ENCODE measurements around the gene NEU4. TPM values are rescaled to one million over a fixed set of nuclear protein-coding genes. Genes with fewer than 3 reads are reported as not detected.
A peak's percentile ranks its signal among the peaks of the same experiment; 100 is the strongest.

Gene NEU4
- total RNA-seq, 1 donor from 2014 or later = 0.09 TPM

GRCh38 chr2:241802421-241803318, 6.3 kb upstream of the NEU4 start:
- no peaks in the 10 kb centered on the region for H3K9me3 Mint-ChIP-seq (ENCODE audit: unreplicated experiment)
- H3K36me3 ChIP-seq (ENCODE audit: insufficient read depth, low read length) = no peaks in the 10 kb centered on the region
- no peaks in the 10 kb centered on the region for H3K36me3 Mint-ChIP-seq (ENCODE audit: low read depth, unreplicated experiment)
- H3K4me2 ChIP-seq (ENCODE audit: low read length) = peak overlapping the region; percentile 86
- H3K4me3 ChIP-seq (ENCODE audit: insufficient read depth, low read depth, low read length) = no peak overlapping the region
- H3K79me2 ChIP-seq (ENCODE audit: insufficient read depth, low read length) = no peaks in the 10 kb centered on the region
- no peaks in the 10 kb centered on the region for H3K9me3 ChIP-seq (ENCODE audit: insufficient read depth, low read depth, low read length)
- FAIRE-seq = no peak
- peaks cover 19% of the 10 kb centered on the region for H3K27me3 Mint-ChIP-seq (ENCODE audit: low read depth, unreplicated experiment)
- no peak for DNase-seq (ENCODE audit: low read depth)
- H3K4me1 Mint-ChIP-seq (ENCODE audit: low read depth, unreplicated experiment) = peaks cover 2% of the 10 kb centered on the region
- no peak overlapping the region for H3K4me3 Mint-ChIP-seq (ENCODE audit: unreplicated experiment)
- H3K27me3 ChIP-seq (ENCODE audit: insufficient read depth, low read length) = peaks cover 4% of the 10 kb centered on the region
- H3K27ac ChIP-seq (ENCODE audit: low read depth, low read length) = no peak overlapping the region
- H4K20me1 ChIP-seq (ENCODE audit: insufficient read depth, low read length) = no peaks in the 10 kb centered on the region
- no peak overlapping the region for H2AFZ ChIP-seq (ENCODE audit: low read depth, low read length)
- H3K9ac ChIP-seq (ENCODE audit: low read length) = no peak overlapping the region
- H3K4me1 ChIP-seq (ENCODE audit: insufficient read depth, low read length) = peaks cover 16% of the 10 kb centered on the region
- no peak for TF ChIP-seq CTCF (IDR thresholded peaks at IDR 0.05; ENCODE audit: insufficient read depth, low read depth, low read length)
- TF ChIP-seq EZH2 (IDR thresholded peaks at IDR 0.05; ENCODE audit: insufficient read depth, low read length) = no peak
- H3K27ac Mint-ChIP-seq (ENCODE audit: unreplicated experiment) = no peak overlapping the region

GRCh38 chr2:241803387-241804325, 5.3 kb upstream of the NEU4 start:
- DNase-seq (ENCODE audit: low read depth) = peak; percentile 34
- no peak for FAIRE-seq

More at GRCh38 chr2:241803387-241804325, 5.3 kb upstream of the NEU4 start:
- H3K9me3 Mint-ChIP-seq (ENCODE audit: unreplicated experiment) = no peaks in the 10 kb centered on the region
- H3K4me3 Mint-ChIP-seq (ENCODE audit: unreplicated experiment) = no peak overlapping the region
- H3K36me3 Mint-ChIP-seq (ENCODE audit: low read depth, unreplicated experiment) = no peaks in the 10 kb centered on the region
- Histone ChIP-seq H3K27me3 (ENCODE audit: insufficient read depth, low read length) (peaks cover 4% of the 10 kb centered on the region), H3K4me3 (ENCODE audit: insufficient read depth, low read depth, low read length) (peak overlapping the region; percentile 45), H4K20me1 (ENCODE audit: insufficient read depth, low read length) (no peaks in the 10 kb centered on the region), H3K4me2 (ENCODE audit: low read length) (peak overlapping the region; percentile 86), H3K4me1 (ENCODE audit: insufficient read depth, low read length) (peaks cover 16% of the 10 kb centered on the region), H3K9me3 (ENCODE audit: insufficient read depth, low read depth, low read length) (no peaks in the 10 kb centered on the region), H3K36me3 (ENCODE audit: insufficient read depth, low read length) (no peaks in the 10 kb centered on the region), H3K27ac (ENCODE audit: low read depth, low read length) (no peak overlapping the region), H3K9ac (ENCODE audit: low read length) (no peak overlapping the region), H2AFZ (ENCODE audit: low read depth, low read length) (peak overlapping the region; percentile 85), H3K79me2 (ENCODE audit: insufficient read depth, low read length) (no peaks in the 10 kb centered on the region)
- no peak overlapping the region for H3K27ac Mint-ChIP-seq (ENCODE audit: unreplicated experiment)
- peaks cover 6% of the 10 kb centered on the region for H3K4me1 Mint-ChIP-seq (ENCODE audit: low read depth, unreplicated experiment)
- no peak for TF ChIP-seq CTCF (IDR thresholded peaks at IDR 0.05; ENCODE audit: insufficient read depth, low read depth, low read length)
- TF ChIP-seq EZH2 (IDR thresholded peaks at IDR 0.05; ENCODE audit: insufficient read depth, low read length) = peak; percentile 57
- H3K27me3 Mint-ChIP-seq (ENCODE audit: low read depth, unreplicated experiment) = peaks cover 16% of the 10 kb centered on the region

Data from astrocyte (in vitro differentiated cells and primary cell).